CD14-positive monocyte (primary cell): Measurements from ENCODE around the gene PADI2. TPM values are rescaled to one million over a fixed set of nuclear protein-coding genes. Genes with fewer than 3 reads are reported as not detected.

Experiments used
- DNase-seq, 3 donors: peaks; one replicate each; pipeline ENCODE4 v3.0.0-alpha.2; 2011 to 2022
- H2AFZ ChIP-seq: 2 replicates; pipeline ENCODE4 v1.6.0; 2012; ENCODE audit warnings: mild to moderate bottlenecking, low read depth, low read length, inconsistent platforms; ENCODE audit not compliant: insufficient read depth, poor library complexity, severe bottlenecking
- H3K27ac ChIP-seq, 2 donors: 1 replicate in 1 of 2; 2 replicates in 1 of 2; pipeline ENCODE4 v1.5.1; 2012 to 2013; ENCODE audit warnings: low read length in 2 of 2, control low read depth in 1 of 2, inconsistent platforms in 1 of 2, low read depth in 1 of 2, mild to moderate bottlenecking in 1 of 2
- H3K27me3 ChIP-seq, 2 donors: one replicate each; pipeline versions ENCODE4 v1.6.0 to v1.6.1; 2011 to 2013; ENCODE audit warnings: low read length in 2 of 2; ENCODE audit not compliant: control insufficient read depth in 2 of 2, insufficient read depth in 2 of 2
- H3K36me3 ChIP-seq, 2 donors: replicated peaks in 1 of 2; 1 replicate in 1 of 2; 2 replicates in 1 of 2; pipeline versions ENCODE4 v1.5.1 to v1.6.1; 2012 to 2013; ENCODE audit warnings: low read length in 2 of 2, control low read depth in 1 of 2, inconsistent platforms in 1 of 2, mild to moderate bottlenecking in 1 of 2; ENCODE audit not compliant: insufficient read depth in 2 of 2, control insufficient read depth in 1 of 2
- H3K4me1 ChIP-seq, 2 donors: 1 replicate in 1 of 2; 2 replicates in 1 of 2; pipeline versions ENCODE4 v1.5.1 to v1.6.1; 2012 to 2013; ENCODE audit warnings: low read length in 2 of 2, control low read depth in 1 of 2, inconsistent platforms in 1 of 2, mild to moderate bottlenecking in 1 of 2, moderate library complexity in 1 of 2; ENCODE audit not compliant: insufficient read depth in 2 of 2, control insufficient read depth in 1 of 2
- H3K4me2 ChIP-seq: replicated peaks from 2 replicates; pipeline ENCODE3; 2012; ENCODE audit warnings: low read length, moderate library complexity, mild to moderate bottlenecking; ENCODE audit not compliant: poor library complexity, severe bottlenecking; ENCODE audit errors: extremely low read depth
- H3K4me3 ChIP-seq, 3 experiments: fragments of 200-600 bp in 1 of 3; sonication (generic) in 1 of 3; replicated peaks in 1 of 3; 1 replicate in 2 of 3; 2 replicates in 1 of 3; pipeline ENCODE4 v1.5.1; 2011 to 2013; ENCODE audit warnings: low read length in 3 of 3, mild to moderate bottlenecking in 3 of 3, control low read depth in 2 of 3, low read depth in 2 of 3, inconsistent platforms in 1 of 3, moderate library complexity in 1 of 3
- H3K79me2 ChIP-seq: 2 replicates; pipeline ENCODE4 v1.6.0; 2012; ENCODE audit warnings: mild to moderate bottlenecking, control low read depth, inconsistent platforms, low read length, moderate library complexity; ENCODE audit not compliant: insufficient read depth
- H3K9ac ChIP-seq: 2 replicates; pipeline ENCODE4 v1.6.0; 2017; ENCODE audit warnings: low read length, mild to moderate bottlenecking; ENCODE audit not compliant: insufficient read depth, poor library complexity, severe bottlenecking
- H3K9me3 ChIP-seq, 2 donors: replicated peaks in 1 of 2; 1 replicate in 1 of 2; 2 replicates in 1 of 2; pipeline versions ENCODE4 v1.5.1 to v1.6.1; 2012 to 2013; ENCODE audit warnings: low read length in 2 of 2, control low read depth in 1 of 2; ENCODE audit not compliant: control insufficient read depth in 1 of 2, insufficient read depth in 1 of 2
- H4K20me1 ChIP-seq: 2 replicates; pipeline ENCODE4 v1.6.0; 2012; ENCODE audit warnings: mild to moderate bottlenecking, low read length, control low read depth, moderate library complexity; ENCODE audit not compliant: insufficient read depth
- H3K27ac Mint-ChIP-seq, 7 donors: one replicate each; pipeline ENCODE4 v1.8.0; 2020; ENCODE audit warnings: mild to moderate bottlenecking in 7 of 7, mixed read lengths in 7 of 7, moderate library complexity in 6 of 7, inconsistent platforms in 2 of 7
- H3K27me3 Mint-ChIP-seq, 3 donors: one replicate each; pipeline ENCODE4 v1.8.0; 2021 to 2022; ENCODE audit warnings: low read depth in 3 of 3, mild to moderate bottlenecking in 3 of 3, mixed read lengths in 3 of 3, moderate library complexity in 3 of 3, inconsistent platforms in 1 of 3
- H3K36me3 Mint-ChIP-seq, 2 donors: one replicate each; pipeline ENCODE4 v1.8.0; 2020; ENCODE audit warnings: mixed read lengths in 2 of 2, inconsistent platforms in 1 of 2, mild to moderate bottlenecking in 1 of 2
- H3K4me1 Mint-ChIP-seq: one replicate; pipeline ENCODE4 v1.8.0; 2020; ENCODE audit warnings: mild to moderate bottlenecking, mixed read lengths
- H3K4me3 Mint-ChIP-seq, 2 donors: one replicate each; pipeline ENCODE4 v1.8.0; 2020; ENCODE audit warnings: mild to moderate bottlenecking in 2 of 2, mixed read lengths in 2 of 2, moderate library complexity in 1 of 2
- H3K9me3 Mint-ChIP-seq, 7 donors: one replicate each; pipeline ENCODE4 v1.8.0; 2020 to 2022; ENCODE audit warnings: mixed read lengths in 7 of 7, mild to moderate bottlenecking in 6 of 7, moderate library complexity in 6 of 7, inconsistent platforms in 2 of 7
- CTCF ChIP-seq: fragments of 200-600 bp; IDR thresholded peaks from one replicate; pipeline ENCODE4 v1.8.0; 2022; ENCODE audit warnings: antibody characterized with exemption, mild to moderate bottlenecking
- WGBS: methylation state at CpG from one replicate; pipeline ENCODE4 v1.1.5; 2013; ENCODE audit warnings: missing lambda C conversion rate; ENCODE audit not compliant: insufficient coverage; 5-methylcytosine and 5-hydroxymethylcytosine counted together
- intact Hi-C, 2 donors: fragments of 100-400 bp; cut with micrococcal nuclease; formaldehyde crosslinking; loops; one replicate each; pipeline versions ENCODE4 v1.15.0 to v1.15.1; 2023
- polyA plus RNA-seq, 3 donors: library from polyadenylated mRNA; depleted of rRNA in 1 of 3; unstranded in 2 of 3; stranded (reverse) in 1 of 3; fragments of 300-500 nt in 2 of 3; fragments of >200 nt in 1 of 3; fragmentation: Illumina TruSeq in 2 of 3; gene quantifications; 1 replicate in 2 of 3; 2 replicates in 1 of 3; pipeline ENCODE4 v1.2.3, GENCODE V29; 2012 to 2021

Gene PADI2
- polyA plus RNA-seq, 3 donors: 18.6 to 61.7 (median 32.6) TPM

GRCh38 chr1:17045634-17046333 is 73.5 kb downstream of the PADI2 start:
- Histone ChIP-seq H3K4me2 (peak overlapping the region; percentile 65), H3K4me3 (peak overlapping the region in 1 of 3 experiments; percentile 62), H4K20me1 (peaks cover 60% of the 10 kb centered on the region), H3K36me3 (peaks cover 39 to 61% of the 10 kb centered on the region in 2 donors), H3K27ac (peak overlapping the region; percentile 19 to 74), H3K27me3 (no peaks in the 10 kb centered on the region), H3K4me1 (peaks cover 14 to 32% of the 10 kb centered on the region in 2 donors), H2AFZ (no peak overlapping the region), H3K79me2 (peaks cover 71% of the 10 kb centered on the region), H3K9ac (no peak overlapping the region), H3K9me3 (no peaks in the 10 kb centered on the region)
- Mint-ChIP-seq H3K4me1 (peaks cover 19% of the 10 kb centered on the region), H3K36me3 (peaks cover 39 to 60% of the 10 kb centered on the region in 2 donors), H3K27ac (peak overlapping the region; percentile 79 to 90 (median 82)), H3K4me3 (peak overlapping the region; percentile 42 to 53), H3K27me3 (no peaks in the 10 kb centered on the region), H3K9me3 (peaks cover 0 to 3% (median 0%) of the 10 kb centered on the region in 7 donors)
- peak in 2 of 3 donors; percentile 44 to 45 for DNase-seq
- intact Hi-C loops: loop anchor here (5.0 kb wide), 2 partner anchors 83 to 93 kb away; no protein-coding TSS in a partner anchor
- peak; percentile 81 for TF ChIP-seq CTCF
- 40% methylated on average over 1 of the region's 9 CpGs for WGBS

GRCh38 chr1:17045150-17045549 is 74.1 kb downstream of the PADI2 start:
- H3K27ac ChIP-seq: peak overlapping the region; percentile 19 to 74
- no peak for TF ChIP-seq CTCF
- peaks cover 37 to 60% of the 10 kb centered on the region in 2 donors for H3K36me3 Mint-ChIP-seq
- peak overlapping the region in 1 of 2 donors; percentile 42 for H3K4me3 Mint-ChIP-seq
- peak; percentile 61 to 79 (median 62) for DNase-seq
- intact Hi-C loops: loop anchor here (5.0 kb wide), 2 partner anchors 83 to 93 kb away; no protein-coding TSS in a partner anchor
- no CpG with 5 or more reads among the region's 5 CpGs for WGBS
- no peaks in the 10 kb centered on the region for H3K27me3 ChIP-seq
- peaks cover 62% of the 10 kb centered on the region for H4K20me1 ChIP-seq
- peaks cover 71% of the 10 kb centered on the region for H3K79me2 ChIP-seq
- peaks cover 40 to 61% of the 10 kb centered on the region in 2 donors for H3K36me3 ChIP-seq
- peak overlapping the region; percentile 65 for H3K4me2 ChIP-seq
- peaks cover 19% of the 10 kb centered on the region for H3K4me1 Mint-ChIP-seq
- H3K9me3 Mint-ChIP-seq: peaks cover 0 to 3% (median 0%) of the 10 kb centered on the region in 7 donors
- peaks cover 14 to 32% of the 10 kb centered on the region in 2 donors for H3K4me1 ChIP-seq
- no peaks in the 10 kb centered on the region for H3K27me3 Mint-ChIP-seq
- no peaks in the 10 kb centered on the region for H3K9me3 ChIP-seq
- H2AFZ ChIP-seq: no peak overlapping the region
- no peak overlapping the region for H3K9ac ChIP-seq
- H3K27ac Mint-ChIP-seq: peak overlapping the region; percentile 79 to 90 (median 82)
- H3K4me3 ChIP-seq: peak overlapping the region in 1 of 3 experiments; percentile 62
